Lower leg skin (tissue), 3 donors: ENCODE data around the gene CD79A.

Experiments
- POLR2A ChIP-seq, 2 donors: fragments of 450-650 bp; IDR thresholded peaks; one replicate each; pipeline ENCODE4 v1.6.1; 2016 to 2017; ENCODE audit warnings: antibody characterized with exemption in 2 of 2, mild to moderate bottlenecking in 1 of 2, moderate library complexity in 1 of 2
- TF ChIP-seq, protein P1 (sequence below), 3 donors: fragments of 450-650 bp; IDR thresholded peaks; one replicate each; pipeline ENCODE4 v1.5.1; 2016; ENCODE audit warnings: antibody characterized with exemption in 3 of 3, mild to moderate bottlenecking in 3 of 3, moderate library complexity in 2 of 3

DNA sequence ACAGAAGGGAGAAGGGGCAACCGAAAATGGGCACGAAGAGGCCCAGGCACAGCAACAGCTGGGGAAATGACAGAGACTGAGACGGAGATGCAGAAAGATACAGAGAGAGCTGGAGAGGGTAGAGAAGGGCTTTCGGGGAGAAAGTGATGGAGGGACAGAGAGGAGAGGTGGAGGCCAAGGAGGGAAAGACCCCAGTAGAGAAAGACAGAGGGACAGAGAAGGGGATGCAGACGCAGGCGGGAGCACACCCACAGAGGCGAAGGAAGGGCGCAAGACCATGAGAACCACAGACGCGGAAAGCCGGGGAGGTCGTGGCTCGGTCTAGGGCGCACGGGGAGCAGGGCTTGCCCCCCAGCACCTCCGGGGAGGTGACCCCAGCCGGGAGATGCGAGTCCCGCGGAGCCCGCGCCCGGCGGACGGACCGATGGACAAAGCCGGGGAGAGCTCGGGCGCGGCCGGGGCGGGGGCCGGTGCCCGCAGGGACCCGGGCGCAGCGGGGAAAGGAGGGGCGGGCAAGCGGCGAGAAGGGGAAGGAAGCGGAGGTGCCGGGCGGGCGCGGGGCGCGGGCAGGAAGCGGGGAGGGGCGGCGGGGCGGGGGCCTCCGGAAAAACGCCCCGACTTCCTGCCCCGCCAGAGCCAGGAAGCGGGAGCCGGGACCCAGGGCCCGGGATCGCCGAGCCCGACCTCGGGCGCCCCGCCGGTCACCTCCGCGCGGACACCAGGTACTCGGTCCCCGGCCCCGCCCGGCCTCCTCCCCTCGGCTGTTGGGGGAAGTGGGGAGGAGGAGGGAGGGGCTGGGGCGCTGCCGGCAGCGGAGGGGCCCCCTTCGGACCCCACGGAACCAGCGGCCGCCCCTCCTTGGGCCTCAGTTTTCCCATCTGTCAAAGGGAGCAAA lies 5.7 kb downstream of the CD79A start, which contains the start of gene ARHGEF1:
- TF ChIP-seq, protein P1, sequence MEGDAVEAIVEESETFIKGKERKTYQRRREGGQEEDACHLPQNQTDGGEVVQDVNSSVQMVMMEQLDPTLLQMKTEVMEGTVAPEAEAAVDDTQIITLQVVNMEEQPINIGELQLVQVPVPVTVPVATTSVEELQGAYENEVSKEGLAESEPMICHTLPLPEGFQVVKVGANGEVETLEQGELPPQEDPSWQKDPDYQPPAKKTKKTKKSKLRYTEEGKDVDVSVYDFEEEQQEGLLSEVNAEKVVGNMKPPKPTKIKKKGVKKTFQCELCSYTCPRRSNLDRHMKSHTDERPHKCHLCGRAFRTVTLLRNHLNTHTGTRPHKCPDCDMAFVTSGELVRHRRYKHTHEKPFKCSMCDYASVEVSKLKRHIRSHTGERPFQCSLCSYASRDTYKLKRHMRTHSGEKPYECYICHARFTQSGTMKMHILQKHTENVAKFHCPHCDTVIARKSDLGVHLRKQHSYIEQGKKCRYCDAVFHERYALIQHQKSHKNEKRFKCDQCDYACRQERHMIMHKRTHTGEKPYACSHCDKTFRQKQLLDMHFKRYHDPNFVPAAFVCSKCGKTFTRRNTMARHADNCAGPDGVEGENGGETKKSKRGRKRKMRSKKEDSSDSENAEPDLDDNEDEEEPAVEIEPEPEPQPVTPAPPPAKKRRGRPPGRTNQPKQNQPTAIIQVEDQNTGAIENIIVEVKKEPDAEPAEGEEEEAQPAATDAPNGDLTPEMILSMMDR (IDR thresholded peaks at IDR 0.05) = no peak
- peak in 1 of 2 donors; percentile 14 for TF ChIP-seq POLR2A (IDR thresholded peaks at IDR 0.05)
